ENCODE data around the gene COX5A. TPM values are rescaled to one million over a fixed set of nuclear protein-coding genes. Genes with fewer than 3 reads are reported as not detected.
"Not testable (repeated sequence)": the region's sequence is repeated elsewhere in the genome, so short reads cannot be mapped to it uniquely, and the experiment has no call there.

The COX5A gene
- total and polyA plus RNA-seq, 2 experiments from 2014 or later, result 190 to 885 TPM

DNA sequence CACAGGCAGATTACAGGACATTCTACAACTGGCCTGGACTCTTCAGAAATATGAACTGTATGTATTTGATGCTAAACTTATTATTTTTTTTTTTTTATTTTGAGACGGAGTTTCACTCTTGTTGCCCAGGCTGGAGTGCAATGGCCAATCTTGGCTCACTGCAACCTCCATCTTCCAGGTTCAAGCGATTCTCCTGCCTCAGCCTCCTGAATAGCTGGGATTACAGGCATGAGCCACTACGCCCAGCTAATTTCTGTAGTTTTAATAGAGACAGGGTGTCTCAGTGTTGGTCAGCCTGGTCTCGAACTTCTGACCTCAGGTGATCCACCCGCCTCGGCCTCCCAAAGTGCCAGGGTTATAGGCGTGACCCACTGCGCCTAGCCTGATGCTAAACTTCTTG, 24.1 kb downstream of the COX5A start:
- not testable (repeated sequence) for H3K4me1 ChIP-seq (ENCODE audit: insufficient read depth); H4K20me1 ChIP-seq (replicated peaks; ENCODE audit: insufficient read depth); H3K27ac ChIP-seq (ENCODE audit: low read depth); ATAC-seq; H3K4me2 ChIP-seq; H2AFZ ChIP-seq; H3K4me1 Mint-ChIP-seq; H3K27me3 ChIP-seq (ENCODE audit: insufficient read depth); H3K27me3 Mint-ChIP-seq (ENCODE audit: insufficient read depth, low read depth, poor library complexity); H3K9me2 ChIP-seq (ENCODE audit: insufficient read depth); H3F3A ChIP-seq (replicated peaks; ENCODE audit: low read depth); H3K79me2 ChIP-seq (replicated peaks; ENCODE audit: insufficient read depth); DNase-seq (ENCODE audit: low spot score); H3K4me3 Mint-ChIP-seq; H3K27ac Mint-ChIP-seq; H3K4me3 ChIP-seq; H3K9me3 Mint-ChIP-seq
- peaks cover 22% of the 10 kb centered on the region for H3K36me3 ChIP-seq (ENCODE audit: insufficient read depth)
- H3K36me3 Mint-ChIP-seq (ENCODE audit: low read depth), result peaks cover 70% of the 10 kb centered on the region

DNA sequence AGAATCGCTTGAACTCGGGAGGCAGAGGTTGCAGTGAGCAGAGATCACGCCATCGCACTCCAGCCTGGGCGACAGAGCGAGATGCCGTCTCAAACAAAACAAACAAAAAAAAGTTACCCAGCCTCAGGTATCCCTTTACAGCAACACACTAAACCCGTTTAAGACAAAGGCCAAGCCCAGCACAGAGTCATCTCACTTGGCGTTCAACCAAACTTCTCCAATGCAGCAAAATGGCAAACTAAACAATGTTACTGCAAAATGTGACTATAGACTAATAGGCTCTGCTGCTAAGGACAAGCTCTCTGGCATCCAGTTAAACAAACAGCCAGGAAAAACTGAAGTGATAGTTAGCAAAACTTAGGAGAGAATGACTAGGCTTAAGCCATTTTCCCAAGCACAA, 24.8 kb downstream of the COX5A start:
- Histone ChIP-seq H3K36me3 (ENCODE audit: insufficient read depth) (peaks cover 16% of the 10 kb centered on the region), H3K27me3 (ENCODE audit: insufficient read depth) (no peaks in the 10 kb centered on the region), H3K4me1 (ENCODE audit: insufficient read depth) (no peaks in the 10 kb centered on the region), H3F3A (replicated peaks; ENCODE audit: low read depth) (0 out of 2 replicates have a peak, but pooled peaks cover 5% of the 10 kb centered on the region), H3K4me3 (no peak overlapping the region), H3K27ac (ENCODE audit: low read depth) (no peak overlapping the region), H3K9me2 (ENCODE audit: insufficient read depth) (no peaks in the 10 kb centered on the region), H3K79me2 (replicated peaks; ENCODE audit: insufficient read depth) (0 out of 2 replicates have a peak, but pooled peaks cover 3% of the 10 kb centered on the region), H2AFZ (no peak overlapping the region), H4K20me1 (replicated peaks; ENCODE audit: insufficient read depth) (no peaks in the 10 kb centered on the region; the same call in 1 of the 2 replicates), H3K4me2 (no peak overlapping the region)
- ATAC-seq (no peak), DNase-seq (ENCODE audit: low spot score) (no peak)
- no peak overlapping the region for H3K27ac Mint-ChIP-seq
- peaks cover 66% of the 10 kb centered on the region for H3K36me3 Mint-ChIP-seq (ENCODE audit: low read depth)
- H3K27me3 Mint-ChIP-seq (ENCODE audit: insufficient read depth, low read depth, poor library complexity), result peaks cover 3% of the 10 kb centered on the region
- TF ChIP-seq ZNF114 (CRISPR knock-in tag; IDR thresholded peaks at IDR 0.05), result no peak
- TF ChIP-seq ZNF331 (CRISPR knock-in tag; IDR thresholded peaks at IDR 0.05; ENCODE audit: low read depth), result no peak
- no peak for TF ChIP-seq EZH2 (IDR thresholded peaks at IDR 0.05; ENCODE audit: low read depth, unreplicated experiment)
- no peak for TF ChIP-seq STAT1 (IDR thresholded peaks at IDR 0.05; ENCODE audit: unreplicated experiment)
- TF ChIP-seq POLR2AphosphoS5 (IDR thresholded peaks at IDR 0.05; ENCODE audit: low read depth), result no peak
- H3K9me3 Mint-ChIP-seq, result peaks cover 6% of the 10 kb centered on the region; the same call in 2 of the 3 replicates
- no peak overlapping the region for H3K4me3 Mint-ChIP-seq
- H3K4me1 Mint-ChIP-seq, result no peaks in the 10 kb centered on the region

DNA sequence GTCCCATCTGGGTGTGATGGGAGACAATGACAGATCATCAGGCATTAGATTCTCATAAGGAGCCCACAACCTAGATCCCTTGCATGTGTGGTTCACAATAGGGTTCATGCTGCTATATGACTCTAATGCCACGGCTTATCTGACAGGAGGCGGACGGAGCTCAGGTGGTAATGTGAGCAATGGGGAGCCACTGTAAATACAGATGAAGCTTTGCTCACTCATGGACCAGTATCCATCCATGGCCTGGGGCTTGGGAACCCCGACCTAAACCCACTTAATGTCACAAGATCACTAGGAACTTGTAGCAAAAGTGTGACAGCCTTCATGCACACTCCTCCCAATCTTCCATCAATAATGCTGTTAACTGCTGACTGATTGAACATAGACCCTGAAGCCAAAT, 29.2 kb downstream of the COX5A start:
- Histone ChIP-seq H3K4me3 (no peak overlapping the region), H3K79me2 (replicated peaks; ENCODE audit: insufficient read depth) (peaks cover 13% of the 10 kb centered on the region), H2AFZ (no peak overlapping the region), H3K27me3 (ENCODE audit: insufficient read depth) (no peaks in the 10 kb centered on the region), H3K9me2 (ENCODE audit: insufficient read depth) (no peaks in the 10 kb centered on the region), H3K4me2 (no peak overlapping the region), H3K36me3 (ENCODE audit: insufficient read depth) (peaks cover 12% of the 10 kb centered on the region), H3K4me1 (ENCODE audit: insufficient read depth) (peaks cover 6% of the 10 kb centered on the region), H4K20me1 (replicated peaks; ENCODE audit: insufficient read depth) (no peaks in the 10 kb centered on the region; the same call in 1 of the 2 replicates), H3F3A (replicated peaks; ENCODE audit: low read depth) (0 out of 2 replicates have a peak, but pooled peaks cover 5% of the 10 kb centered on the region), H3K27ac (ENCODE audit: low read depth) (no peak overlapping the region)
- DNase-seq (ENCODE audit: low spot score) (no peak), ATAC-seq (no peak)
- Mint-ChIP-seq H3K36me3 (ENCODE audit: low read depth) (peaks cover 56% of the 10 kb centered on the region), H3K9me3 (peaks cover 6% of the 10 kb centered on the region; the same call in 2 of the 3 replicates), H3K4me1 (peaks cover 16% of the 10 kb centered on the region), H3K27ac (no peak overlapping the region), H3K27me3 (ENCODE audit: insufficient read depth, low read depth, poor library complexity) (peaks cover 7% of the 10 kb centered on the region), H3K4me3 (no peak overlapping the region)
- no peak for TF ChIP-seq STAT1 (IDR thresholded peaks at IDR 0.05; ENCODE audit: unreplicated experiment)
- TF ChIP-seq EZH2phosphoT487 (IDR thresholded peaks at IDR 0.05; ENCODE audit: unreplicated experiment), result no peak
- TF ChIP-seq, protein P1, sequence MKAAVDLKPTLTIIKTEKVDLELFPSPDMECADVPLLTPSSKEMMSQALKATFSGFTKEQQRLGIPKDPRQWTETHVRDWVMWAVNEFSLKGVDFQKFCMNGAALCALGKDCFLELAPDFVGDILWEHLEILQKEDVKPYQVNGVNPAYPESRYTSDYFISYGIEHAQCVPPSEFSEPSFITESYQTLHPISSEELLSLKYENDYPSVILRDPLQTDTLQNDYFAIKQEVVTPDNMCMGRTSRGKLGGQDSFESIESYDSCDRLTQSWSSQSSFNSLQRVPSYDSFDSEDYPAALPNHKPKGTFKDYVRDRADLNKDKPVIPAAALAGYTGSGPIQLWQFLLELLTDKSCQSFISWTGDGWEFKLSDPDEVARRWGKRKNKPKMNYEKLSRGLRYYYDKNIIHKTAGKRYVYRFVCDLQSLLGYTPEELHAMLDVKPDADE (IDR thresholded peaks at IDR 0.05), result no peak
